Measurements from ENCODE around the gene CDH12. TPM values are rescaled to one million over a fixed set of nuclear protein-coding genes. Genes with fewer than 3 reads are reported as not detected.

CDH12 gene
- total RNA-seq, 4 donors from 2014 or later, result 0.19 to 0.91 (median 0.47) TPM

DNA sequence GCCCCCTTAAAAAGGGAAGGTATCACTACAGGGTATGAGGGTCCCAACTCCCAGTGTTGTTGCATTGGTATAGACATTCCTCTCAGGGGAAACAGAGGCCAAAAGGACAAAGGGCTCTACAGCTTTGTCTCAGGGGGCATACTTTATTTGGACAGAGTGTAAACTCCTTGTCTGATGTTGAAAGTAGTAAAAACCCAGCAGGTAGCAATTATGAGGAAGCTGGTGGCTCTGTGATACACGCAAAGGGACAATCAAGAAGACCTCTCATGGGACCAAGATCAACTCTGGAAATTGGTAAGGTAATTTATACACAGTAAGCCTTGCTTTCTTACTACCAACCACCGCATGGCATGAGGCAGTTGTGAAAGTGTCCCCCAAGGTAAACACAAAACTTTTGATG is 764.6 kb downstream of the CDH12 start:
- no peak overlapping the region for H3K4me3 ChIP-seq (ENCODE audit: low read depth, poor library complexity, severe bottlenecking)
- WGBS, 2 donors, result 77 to 83% methylated on average over 2 of the region's 2 CpGs
- intact Hi-C loops (cut with DNase I; ENCODE audit: low total_unique reads), result no loop called here
- TF ChIP-seq, protein P1, sequence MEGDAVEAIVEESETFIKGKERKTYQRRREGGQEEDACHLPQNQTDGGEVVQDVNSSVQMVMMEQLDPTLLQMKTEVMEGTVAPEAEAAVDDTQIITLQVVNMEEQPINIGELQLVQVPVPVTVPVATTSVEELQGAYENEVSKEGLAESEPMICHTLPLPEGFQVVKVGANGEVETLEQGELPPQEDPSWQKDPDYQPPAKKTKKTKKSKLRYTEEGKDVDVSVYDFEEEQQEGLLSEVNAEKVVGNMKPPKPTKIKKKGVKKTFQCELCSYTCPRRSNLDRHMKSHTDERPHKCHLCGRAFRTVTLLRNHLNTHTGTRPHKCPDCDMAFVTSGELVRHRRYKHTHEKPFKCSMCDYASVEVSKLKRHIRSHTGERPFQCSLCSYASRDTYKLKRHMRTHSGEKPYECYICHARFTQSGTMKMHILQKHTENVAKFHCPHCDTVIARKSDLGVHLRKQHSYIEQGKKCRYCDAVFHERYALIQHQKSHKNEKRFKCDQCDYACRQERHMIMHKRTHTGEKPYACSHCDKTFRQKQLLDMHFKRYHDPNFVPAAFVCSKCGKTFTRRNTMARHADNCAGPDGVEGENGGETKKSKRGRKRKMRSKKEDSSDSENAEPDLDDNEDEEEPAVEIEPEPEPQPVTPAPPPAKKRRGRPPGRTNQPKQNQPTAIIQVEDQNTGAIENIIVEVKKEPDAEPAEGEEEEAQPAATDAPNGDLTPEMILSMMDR (IDR thresholded peaks at IDR 0.05), result no peak
- no peak for TF ChIP-seq POLR2A (IDR thresholded peaks at IDR 0.05)
- no peak for DNase-seq (ENCODE audit: low spot score in 2 of 2)

DNA sequence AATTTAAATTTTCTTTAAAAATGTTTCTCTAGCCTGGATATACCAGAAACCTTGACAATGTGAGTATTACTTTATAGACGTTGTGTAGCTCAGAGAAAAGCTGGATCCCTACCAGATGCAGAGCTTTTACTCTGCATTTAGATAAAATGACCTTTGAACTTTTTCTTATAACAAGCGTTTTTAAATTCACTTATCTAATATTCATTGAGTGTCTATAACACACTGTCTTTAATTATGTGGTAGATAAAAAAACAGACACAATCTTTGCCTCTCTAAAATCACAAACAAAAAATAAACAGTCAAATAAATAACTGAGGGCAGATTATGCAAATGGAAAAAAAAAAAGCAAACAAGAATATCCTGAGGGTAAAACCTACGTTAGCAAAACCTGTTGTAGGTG is 773.6 kb downstream of the CDH12 start:
- TF ChIP-seq, protein P1 (IDR thresholded peaks at IDR 0.05), result no peak
- TF ChIP-seq POLR2A (IDR thresholded peaks at IDR 0.05), result no peak
- 35 to 38% methylated on average over 3 of the region's 3 CpGs for WGBS, 2 donors
- no peak for DNase-seq (ENCODE audit: low spot score in 2 of 2)
- intact Hi-C loops (cut with DNase I; ENCODE audit: low total_unique reads), result no loop called here
- no peak overlapping the region for H3K4me3 ChIP-seq (ENCODE audit: low read depth, poor library complexity, severe bottlenecking)

DNA sequence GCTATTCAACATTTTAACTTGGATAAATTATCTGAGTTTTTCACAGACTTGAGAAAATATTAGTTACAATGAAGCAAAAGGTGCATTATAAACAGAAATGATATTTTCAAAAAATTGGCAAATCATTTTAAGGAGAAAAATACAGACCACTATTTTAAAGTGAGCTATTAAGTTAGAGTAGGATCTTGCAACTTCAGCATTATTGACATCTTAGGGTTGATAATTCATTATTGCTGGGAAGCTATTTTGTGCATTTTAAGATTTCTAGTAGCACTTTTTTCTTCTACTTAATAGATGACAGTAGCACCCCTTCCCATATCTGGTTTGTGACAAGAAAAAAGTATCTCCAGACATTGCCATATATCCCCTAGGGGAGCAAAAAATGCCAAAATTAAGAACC is 774.1 kb downstream of the CDH12 start:
- no peak overlapping the region for H3K4me3 ChIP-seq (ENCODE audit: low read depth, poor library complexity, severe bottlenecking)
- no peak for TF ChIP-seq POLR2A (IDR thresholded peaks at IDR 0.05)
- TF ChIP-seq, protein P1 (IDR thresholded peaks at IDR 0.05), result no peak
- no peak for DNase-seq (ENCODE audit: low spot score in 2 of 2)
- intact Hi-C loops (cut with DNase I; ENCODE audit: low total_unique reads), result no loop called here

DNA sequence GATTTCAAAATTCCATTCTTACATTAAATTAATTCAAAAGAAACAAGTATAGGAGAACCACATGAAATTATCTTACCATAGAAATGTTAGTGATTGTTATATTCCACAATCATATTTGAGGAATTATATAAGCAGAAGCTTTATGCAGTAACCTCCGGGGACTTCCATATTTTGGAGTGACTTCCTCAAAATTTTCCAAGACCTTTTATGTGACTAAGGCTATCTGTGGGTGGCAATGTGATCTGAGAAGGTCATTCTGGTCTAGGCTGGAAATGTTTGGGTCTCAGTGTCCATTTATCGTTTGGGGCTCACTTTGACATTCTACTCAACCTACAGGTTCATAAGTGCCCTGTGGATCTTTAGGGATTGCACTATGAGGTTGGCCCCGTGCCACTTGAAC is 776.6 kb downstream of the CDH12 start:
- no peak for DNase-seq (ENCODE audit: low spot score in 2 of 2)
- TF ChIP-seq POLR2A (IDR thresholded peaks at IDR 0.05), result no peak
- 85 to 87% methylated on average over 3 of the region's 3 CpGs for WGBS, 2 donors

DNA sequence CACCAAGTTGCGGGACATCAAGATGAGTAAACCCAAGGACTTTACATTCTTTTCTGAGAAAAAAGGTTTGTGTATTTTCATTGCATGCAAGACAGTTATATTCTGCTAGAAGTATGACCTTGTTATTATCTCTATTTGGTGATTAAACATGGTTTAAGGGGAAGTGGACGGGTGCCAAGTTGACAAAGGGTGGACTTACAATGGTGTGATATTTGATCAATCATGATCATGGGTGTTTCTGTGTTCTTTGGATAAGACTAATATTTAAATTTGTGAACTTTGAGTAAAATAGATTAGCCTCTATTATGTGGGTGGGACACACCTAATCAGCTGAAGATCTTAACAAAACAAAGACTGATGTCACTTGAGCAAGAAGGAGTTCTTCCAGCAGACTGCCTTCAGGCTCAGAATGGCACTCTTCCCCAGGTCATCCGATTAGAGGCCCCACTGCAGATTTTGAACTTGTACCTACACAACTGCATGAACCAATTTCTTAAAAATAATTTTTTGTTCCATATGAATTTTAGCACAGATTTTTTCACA is 782.9 kb downstream of the CDH12 start:
- DNase-seq (ENCODE audit: low spot score in 2 of 2), result no peak
- 80 to 89% methylated on average over 3 of the region's 3 CpGs for WGBS, 2 donors
- intact Hi-C loops (cut with DNase I; ENCODE audit: low total_unique reads), result no loop called here

More for the DNA sequence above, 776.6 kb downstream of the CDH12 start:
- intact Hi-C loops (cut with DNase I; ENCODE audit: low total_unique reads), result no loop called here
- no peak overlapping the region for H3K4me3 ChIP-seq (ENCODE audit: low read depth, poor library complexity, severe bottlenecking)

DNA sequence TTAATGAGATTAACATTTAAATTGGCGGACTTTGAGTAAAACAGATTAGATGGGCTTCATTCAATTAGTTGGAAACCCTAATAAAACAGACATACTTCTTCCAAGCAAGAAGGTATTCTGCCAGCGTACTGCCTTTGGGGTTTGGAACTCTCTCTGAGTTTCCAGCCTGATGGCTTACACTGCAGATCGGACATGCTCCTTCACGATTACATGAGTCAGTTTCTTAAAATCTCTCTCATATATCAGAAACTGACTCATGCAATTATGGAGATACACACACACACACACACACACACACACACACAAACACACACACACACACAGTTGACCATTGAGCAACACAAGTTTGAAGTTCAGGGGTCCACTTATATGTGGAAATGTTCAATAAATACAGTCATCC is 789.4 kb downstream of the CDH12 start:
- no peak for DNase-seq (ENCODE audit: low spot score in 2 of 2)
- intact Hi-C loops (cut with DNase I; ENCODE audit: low total_unique reads), result no loop called here
- no peak overlapping the region for H3K4me3 ChIP-seq (ENCODE audit: low read depth, poor library complexity, severe bottlenecking)
- TF ChIP-seq POLR2A (IDR thresholded peaks at IDR 0.05), result no peak
- TF ChIP-seq, protein P1 (IDR thresholded peaks at IDR 0.05), result no peak
- 51 to 53% methylated on average over 4 of the region's 4 CpGs for WGBS, 2 donors

More for the DNA sequence above, 782.9 kb downstream of the CDH12 start:
- H3K4me3 ChIP-seq (ENCODE audit: low read depth, poor library complexity, severe bottlenecking), result no peak overlapping the region
- TF ChIP-seq POLR2A (IDR thresholded peaks at IDR 0.05), result no peak
- TF ChIP-seq, protein P1 (IDR thresholded peaks at IDR 0.05), result no peak

Measured in lower leg skin (tissue), 4 donors.